ENCODE results near the gene TAF12.

DNA sequence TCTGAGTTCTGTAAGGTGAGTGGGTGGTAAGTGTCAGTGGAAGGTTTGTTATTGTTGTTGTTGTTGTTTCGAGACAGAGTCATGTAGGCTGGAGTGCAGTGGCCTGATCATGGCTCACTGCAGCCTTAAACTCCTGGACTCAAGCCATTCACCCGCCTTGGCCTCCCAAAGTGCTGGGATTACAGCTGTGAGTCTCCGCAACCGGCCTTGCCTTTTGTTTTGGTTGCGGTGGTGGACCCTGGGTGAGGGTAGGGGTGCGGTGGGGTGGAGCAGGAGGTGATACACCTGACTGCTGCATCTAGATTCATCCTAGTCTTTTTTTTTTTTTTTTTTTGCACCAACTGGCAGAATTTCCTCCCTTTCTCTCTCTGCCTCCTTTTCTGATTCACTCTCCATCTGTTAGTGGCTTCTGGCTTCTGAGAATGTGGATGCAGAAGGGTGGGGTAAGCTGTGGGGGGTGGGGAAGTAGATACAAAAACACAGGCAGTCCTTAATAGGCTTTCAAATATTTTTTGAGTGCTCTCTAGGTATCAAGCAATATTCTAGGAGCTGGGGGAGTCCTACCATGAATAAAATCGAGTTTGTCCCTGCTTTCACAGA, 21.1 kb upstream of the TAF12 start:
- TF ChIP-seq HDAC2 (IDR thresholded peaks at IDR 0.05): no peak
- no peak for TF ChIP-seq CTCF (IDR thresholded peaks at IDR 0.05 in 2 of 3, conservative IDR thresholded peaks at IDR 0.05 in 1 of 3; ENCODE audit: control insufficient read depth in 2 of 3, extremely low read depth in 1 of 3, insufficient read depth in 1 of 3, low read depth in 3 of 3, low read length in 3 of 3)
- TF ChIP-seq, protein P1, sequence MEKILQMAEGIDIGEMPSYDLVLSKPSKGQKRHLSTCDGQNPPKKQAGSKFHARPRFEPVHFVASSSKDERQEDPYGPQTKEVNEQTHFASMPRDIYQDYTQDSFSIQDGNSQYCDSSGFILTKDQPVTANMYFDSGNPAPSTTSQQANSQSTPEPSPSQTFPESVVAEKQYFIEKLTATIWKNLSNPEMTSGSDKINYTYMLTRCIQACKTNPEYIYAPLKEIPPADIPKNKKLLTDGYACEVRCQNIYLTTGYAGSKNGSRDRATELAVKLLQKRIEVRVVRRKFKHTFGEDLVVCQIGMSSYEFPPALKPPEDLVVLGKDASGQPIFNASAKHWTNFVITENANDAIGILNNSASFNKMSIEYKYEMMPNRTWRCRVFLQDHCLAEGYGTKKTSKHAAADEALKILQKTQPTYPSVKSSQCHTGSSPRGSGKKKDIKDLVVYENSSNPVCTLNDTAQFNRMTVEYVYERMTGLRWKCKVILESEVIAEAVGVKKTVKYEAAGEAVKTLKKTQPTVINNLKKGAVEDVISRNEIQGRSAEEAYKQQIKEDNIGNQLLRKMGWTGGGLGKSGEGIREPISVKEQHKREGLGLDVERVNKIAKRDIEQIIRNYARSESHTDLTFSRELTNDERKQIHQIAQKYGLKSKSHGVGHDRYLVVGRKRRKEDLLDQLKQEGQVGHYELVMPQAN (conservative IDR thresholded peaks at IDR 0.05): no peak
- TF ChIP-seq USF1 (IDR thresholded peaks at IDR 0.05; ENCODE audit: borderline replicate concordance, extremely low read length, insufficient read depth, low read depth, low read length): no peak
- TF ChIP-seq EGR1 (IDR thresholded peaks at IDR 0.05; ENCODE audit: borderline replicate concordance in 1 of 2, low read depth in 2 of 2, low read length in 2 of 2): no peak
- TF ChIP-seq POLR2A (IDR thresholded peaks at IDR 0.05; ENCODE audit: low read depth, low read length): no peak
- TF ChIP-seq EP300 (IDR thresholded peaks at IDR 0.05; ENCODE audit: borderline replicate concordance in 1 of 2, control insufficient read depth in 1 of 2, low read depth in 2 of 2, low read length in 2 of 2): no peak
- TF ChIP-seq SMAD1 (IDR thresholded peaks at IDR 0.05; ENCODE audit: low read depth, partially characterized antibody): no peak
- TF ChIP-seq, protein P2, sequence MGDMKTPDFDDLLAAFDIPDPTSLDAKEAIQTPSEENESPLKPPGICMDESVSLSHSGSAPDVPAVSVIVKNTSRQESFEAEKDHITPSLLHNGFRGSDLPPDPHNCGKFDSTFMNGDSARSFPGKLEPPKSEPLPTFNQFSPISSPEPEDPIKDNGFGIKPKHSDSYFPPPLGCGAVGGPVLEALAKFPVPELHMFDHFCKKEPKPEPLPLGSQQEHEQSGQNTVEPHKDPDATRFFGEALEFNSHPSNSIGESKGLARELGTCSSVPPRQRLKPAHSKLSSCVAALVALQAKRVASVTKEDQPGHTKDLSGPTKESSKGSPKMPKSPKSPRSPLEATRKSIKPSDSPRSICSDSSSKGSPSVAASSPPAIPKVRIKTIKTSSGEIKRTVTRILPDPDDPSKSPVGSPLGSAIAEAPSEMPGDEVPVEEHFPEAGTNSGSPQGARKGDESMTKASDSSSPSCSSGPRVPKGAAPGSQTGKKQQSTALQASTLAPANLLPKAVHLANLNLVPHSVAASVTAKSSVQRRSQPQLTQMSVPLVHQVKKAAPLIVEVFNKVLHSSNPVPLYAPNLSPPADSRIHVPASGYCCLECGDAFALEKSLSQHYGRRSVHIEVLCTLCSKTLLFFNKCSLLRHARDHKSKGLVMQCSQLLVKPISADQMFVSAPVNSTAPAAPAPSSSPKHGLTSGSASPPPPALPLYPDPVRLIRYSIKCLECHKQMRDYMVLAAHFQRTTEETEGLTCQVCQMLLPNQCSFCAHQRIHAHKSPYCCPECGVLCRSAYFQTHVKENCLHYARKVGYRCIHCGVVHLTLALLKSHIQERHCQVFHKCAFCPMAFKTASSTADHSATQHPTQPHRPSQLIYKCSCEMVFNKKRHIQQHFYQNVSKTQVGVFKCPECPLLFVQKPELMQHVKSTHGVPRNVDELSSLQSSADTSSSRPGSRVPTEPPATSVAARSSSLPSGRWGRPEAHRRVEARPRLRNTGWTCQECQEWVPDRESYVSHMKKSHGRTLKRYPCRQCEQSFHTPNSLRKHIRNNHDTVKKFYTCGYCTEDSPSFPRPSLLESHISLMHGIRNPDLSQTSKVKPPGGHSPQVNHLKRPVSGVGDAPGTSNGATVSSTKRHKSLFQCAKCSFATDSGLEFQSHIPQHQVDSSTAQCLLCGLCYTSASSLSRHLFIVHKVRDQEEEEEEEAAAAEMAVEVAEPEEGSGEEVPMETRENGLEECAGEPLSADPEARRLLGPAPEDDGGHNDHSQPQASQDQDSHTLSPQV (IDR thresholded peaks at IDR 0.05): no peak

Measured in GM12878 (cell line).